ENCODE data around the gene PCED1B.

PCED1B gene, protein sequence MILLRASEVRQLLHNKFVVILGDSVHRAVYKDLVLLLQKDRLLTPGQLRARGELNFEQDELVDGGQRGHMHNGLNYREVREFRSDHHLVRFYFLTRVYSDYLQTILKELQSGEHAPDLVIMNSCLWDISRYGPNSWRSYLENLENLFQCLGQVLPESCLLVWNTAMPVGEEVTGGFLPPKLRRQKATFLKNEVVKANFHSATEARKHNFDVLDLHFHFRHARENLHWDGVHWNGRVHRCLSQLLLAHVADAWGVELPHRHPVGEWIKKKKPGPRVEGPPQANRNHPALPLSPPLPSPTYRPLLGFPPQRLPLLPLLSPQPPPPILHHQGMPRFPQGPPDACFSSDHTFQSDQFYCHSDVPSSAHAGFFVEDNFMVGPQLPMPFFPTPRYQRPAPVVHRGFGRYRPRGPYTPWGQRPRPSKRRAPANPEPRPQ

DNA sequence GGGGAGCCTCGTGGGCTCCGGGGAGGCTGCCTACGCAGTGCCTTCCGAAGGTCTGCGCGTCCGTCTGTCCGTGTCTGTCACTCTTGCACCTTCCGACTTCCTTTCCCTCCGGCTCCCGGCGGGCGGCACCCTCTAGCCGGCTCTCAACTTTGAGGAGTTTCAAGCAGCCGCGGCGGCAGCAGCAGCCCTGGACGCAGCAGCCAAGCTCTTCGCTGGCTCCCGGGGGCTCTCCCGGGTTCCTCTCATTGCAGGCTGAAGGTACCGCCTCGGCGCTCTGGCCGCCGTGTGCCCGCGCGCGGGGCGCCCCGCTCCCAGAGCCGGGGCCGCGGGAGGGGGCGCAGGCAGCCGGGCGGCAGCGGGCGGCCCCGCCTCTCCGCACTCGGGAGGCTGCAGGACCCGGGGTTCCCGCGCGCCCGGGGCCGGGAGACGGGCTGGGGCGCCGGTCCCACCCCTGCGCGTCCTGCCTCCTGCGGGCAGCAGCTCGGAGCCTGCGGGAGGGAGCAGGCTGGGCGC is at the start of gene PCED1B, which contains the start of gene AMIGO2:
Gene PCED1B, plus strand, starts transcription at position 154 of the 513 bp plus-strand sequence. CDS start 155,443 bp downstream, outside the sequence.
Gene AMIGO2, minus strand, starts transcription at position 492 of the 513 bp plus-strand sequence. CDS start 957 bp downstream, outside the sequence.
- DNase-seq (ENCODE audit: low spot score) (peak; percentile 75), ATAC-seq (ENCODE audit: low read depth) (peak; percentile 40)
- peaks cover 58% of the 10 kb centered on the region for H3K4me1 ChIP-seq (ENCODE audit: insufficient read depth, poor library complexity, severe bottlenecking)
- no peaks in the 10 kb centered on the region for H3K9me3 ChIP-seq (ENCODE audit: severe bottlenecking)
- TF ChIP-seq, protein P1, sequence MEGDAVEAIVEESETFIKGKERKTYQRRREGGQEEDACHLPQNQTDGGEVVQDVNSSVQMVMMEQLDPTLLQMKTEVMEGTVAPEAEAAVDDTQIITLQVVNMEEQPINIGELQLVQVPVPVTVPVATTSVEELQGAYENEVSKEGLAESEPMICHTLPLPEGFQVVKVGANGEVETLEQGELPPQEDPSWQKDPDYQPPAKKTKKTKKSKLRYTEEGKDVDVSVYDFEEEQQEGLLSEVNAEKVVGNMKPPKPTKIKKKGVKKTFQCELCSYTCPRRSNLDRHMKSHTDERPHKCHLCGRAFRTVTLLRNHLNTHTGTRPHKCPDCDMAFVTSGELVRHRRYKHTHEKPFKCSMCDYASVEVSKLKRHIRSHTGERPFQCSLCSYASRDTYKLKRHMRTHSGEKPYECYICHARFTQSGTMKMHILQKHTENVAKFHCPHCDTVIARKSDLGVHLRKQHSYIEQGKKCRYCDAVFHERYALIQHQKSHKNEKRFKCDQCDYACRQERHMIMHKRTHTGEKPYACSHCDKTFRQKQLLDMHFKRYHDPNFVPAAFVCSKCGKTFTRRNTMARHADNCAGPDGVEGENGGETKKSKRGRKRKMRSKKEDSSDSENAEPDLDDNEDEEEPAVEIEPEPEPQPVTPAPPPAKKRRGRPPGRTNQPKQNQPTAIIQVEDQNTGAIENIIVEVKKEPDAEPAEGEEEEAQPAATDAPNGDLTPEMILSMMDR (IDR thresholded peaks at IDR 0.05; ENCODE audit: poor library complexity, severe bottlenecking): peak; percentile 51
- peaks cover 30% of the 10 kb centered on the region for H3K36me3 ChIP-seq (ENCODE audit: low read depth)
- H3K4me3 ChIP-seq (ENCODE audit: severe bottlenecking): peak within 1 kb of the TSS; percentile 82
- peak within 1 kb of the TSS; percentile 99 for H3K27ac ChIP-seq (ENCODE audit: poor library complexity, severe bottlenecking)
- no peaks in the 10 kb centered on the region for H3K27me3 ChIP-seq (ENCODE audit: insufficient read depth, poor library complexity, severe bottlenecking)

DNA sequence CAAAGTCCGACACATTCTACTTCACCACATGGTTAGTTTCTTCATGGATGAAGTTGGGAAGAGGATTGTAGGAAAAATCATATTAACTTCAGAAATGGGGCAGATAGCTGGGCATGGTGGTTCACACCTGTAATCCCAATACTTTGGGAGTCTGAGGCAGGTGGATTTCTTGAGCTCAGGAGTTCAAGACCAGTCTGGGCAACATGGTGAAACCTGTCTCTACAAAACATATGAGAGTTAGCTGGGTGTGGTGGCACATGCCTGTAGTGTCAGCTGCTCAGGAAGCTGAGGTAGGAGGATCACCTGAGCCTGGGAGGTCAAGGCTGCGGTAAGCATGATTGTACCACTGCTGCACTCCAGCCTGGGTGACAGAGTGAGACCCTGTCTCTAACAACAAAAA is 49.5 kb upstream of the PCED1B start:
- Histone ChIP-seq H3K9me3 (ENCODE audit: severe bottlenecking) (no peaks in the 10 kb centered on the region), H3K27ac (ENCODE audit: poor library complexity, severe bottlenecking) (no peak overlapping the region), H3K4me1 (ENCODE audit: insufficient read depth, poor library complexity, severe bottlenecking) (peaks cover 24% of the 10 kb centered on the region), H3K4me3 (ENCODE audit: severe bottlenecking) (no peak overlapping the region), H3K36me3 (ENCODE audit: low read depth) (no peaks in the 10 kb centered on the region), H3K27me3 (ENCODE audit: insufficient read depth, poor library complexity, severe bottlenecking) (no peaks in the 10 kb centered on the region)
- TF ChIP-seq, protein P1 (IDR thresholded peaks at IDR 0.05; ENCODE audit: poor library complexity, severe bottlenecking): no peak
- DNase-seq (ENCODE audit: low spot score) (no peak), ATAC-seq (ENCODE audit: low read depth) (no peak)

DNA sequence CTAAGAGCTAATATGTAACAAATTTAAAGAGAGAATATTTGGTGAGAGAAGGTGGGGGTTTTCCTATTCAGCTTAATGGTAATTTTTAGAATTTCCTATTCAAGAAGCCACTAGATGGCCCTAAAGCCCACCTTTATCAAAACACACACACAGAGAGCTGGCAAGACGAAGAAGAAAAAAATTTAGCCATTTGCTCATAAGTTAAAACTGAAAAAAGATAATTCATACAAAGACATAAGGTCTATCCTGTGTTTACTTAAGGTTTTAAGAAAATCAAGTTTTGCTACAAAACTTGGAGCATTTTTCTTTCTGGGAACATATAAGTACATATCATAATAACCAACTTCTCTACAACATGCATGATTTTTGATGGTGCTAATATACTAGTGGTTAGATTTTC is 46.8 kb upstream of the PCED1B start:
- TF ChIP-seq, protein P1 (IDR thresholded peaks at IDR 0.05; ENCODE audit: poor library complexity, severe bottlenecking): peak; percentile 87
- Histone ChIP-seq H3K4me3 (ENCODE audit: severe bottlenecking) (no peak overlapping the region), H3K27ac (ENCODE audit: poor library complexity, severe bottlenecking) (peak overlapping the region; percentile 80), H3K4me1 (ENCODE audit: insufficient read depth, poor library complexity, severe bottlenecking) (peaks cover 26% of the 10 kb centered on the region), H3K36me3 (ENCODE audit: low read depth) (no peaks in the 10 kb centered on the region), H3K9me3 (ENCODE audit: severe bottlenecking) (no peaks in the 10 kb centered on the region), H3K27me3 (ENCODE audit: insufficient read depth, poor library complexity, severe bottlenecking) (no peaks in the 10 kb centered on the region)
- ATAC-seq (ENCODE audit: low read depth) (peak; percentile 44; the same call in 1 of the 3 replicates), DNase-seq (ENCODE audit: low spot score) (no peak)

DNA sequence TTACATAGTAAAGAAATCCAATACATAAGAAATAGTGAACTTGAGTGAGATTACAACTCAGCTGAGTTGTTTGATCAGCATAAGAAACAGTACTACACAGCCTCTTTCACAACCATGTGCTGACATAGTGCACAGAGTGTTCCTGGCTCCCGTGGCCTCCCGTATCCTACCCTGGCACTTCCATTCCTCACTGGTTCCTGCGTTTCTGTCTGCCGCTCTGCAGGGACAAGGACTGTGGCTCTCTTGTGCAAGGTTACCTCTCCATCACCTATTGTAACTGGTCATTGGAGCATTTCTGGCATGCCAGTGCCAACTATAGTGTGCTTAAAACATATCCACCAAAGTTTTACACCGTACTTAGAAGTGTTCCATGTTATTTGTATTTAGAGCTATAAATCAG is 46.3 kb upstream of the PCED1B start:
- H3K4me3 ChIP-seq (ENCODE audit: severe bottlenecking): no peak overlapping the region
- H3K27me3 ChIP-seq (ENCODE audit: insufficient read depth, poor library complexity, severe bottlenecking): no peaks in the 10 kb centered on the region
- H3K9me3 ChIP-seq (ENCODE audit: severe bottlenecking): no peaks in the 10 kb centered on the region
- DNase-seq (ENCODE audit: low spot score) (no peak), ATAC-seq (ENCODE audit: low read depth) (peak; percentile 51)
- TF ChIP-seq, protein P1 (IDR thresholded peaks at IDR 0.05; ENCODE audit: poor library complexity, severe bottlenecking): no peak
- no peaks in the 10 kb centered on the region for H3K36me3 ChIP-seq (ENCODE audit: low read depth)
- H3K27ac ChIP-seq (ENCODE audit: poor library complexity, severe bottlenecking): peak overlapping the region; percentile 80
- peaks cover 30% of the 10 kb centered on the region for H3K4me1 ChIP-seq (ENCODE audit: insufficient read depth, poor library complexity, severe bottlenecking)

Data from RWPE2 (cell line).